Fibroblast of lung (primary cell): Measurements from ENCODE around the gene NCBP3. TPM values are rescaled to one million over a fixed set of nuclear protein-coding genes. Genes with fewer than 3 reads are reported as not detected.
A peak's percentile ranks its signal among the peaks of the same experiment; 100 is the strongest.

Experiments used
- DNase-seq, 2 donors: peaks; one replicate each; pipeline versions ENCODE4 v3.0.0 to v3.0.0-alpha.2; 2010; ENCODE audit warnings: low read depth in 2 of 2
- H2AFZ ChIP-seq: 2 replicates; pipeline ENCODE4 v1.5.1; 2012; ENCODE audit warnings: low read length, control low read depth, inconsistent platforms
- H3K27ac ChIP-seq: 2 replicates; pipeline ENCODE4 v1.5.1; 2011; ENCODE audit warnings: low read length, control low read depth; ENCODE audit not compliant: insufficient read depth
- H3K27me3 ChIP-seq: 2 replicates; pipeline ENCODE4 v1.5.1; 2011; ENCODE audit warnings: mild to moderate bottlenecking, low read length; ENCODE audit not compliant: control insufficient read depth, insufficient read depth
- H3K36me3 ChIP-seq: 2 replicates; pipeline ENCODE4 v1.5.1; 2011; ENCODE audit warnings: low read length; ENCODE audit not compliant: control insufficient read depth, insufficient read depth
- H3K4me1 ChIP-seq: 2 replicates; pipeline ENCODE4 v1.5.1; 2011; ENCODE audit warnings: low read length; ENCODE audit not compliant: control insufficient read depth, insufficient read depth; ENCODE audit errors: extremely low read depth
- H3K4me2 ChIP-seq: 2 replicates; pipeline ENCODE4 v1.5.1; 2011; ENCODE audit warnings: low read length, control low read depth; ENCODE audit not compliant: insufficient read depth; ENCODE audit errors: extremely low read depth
- H3K4me3 ChIP-seq, 4 experiments: fragments of 200-600 bp in 1 of 4; sonication (generic) in 1 of 4; replicated peaks in 1 of 4; 2 replicates each; pipeline ENCODE4 v1.5.1; 2011 to 2016; ENCODE audit warnings: low read length in 4 of 4, low read depth in 3 of 4, mild to moderate bottlenecking in 3 of 4, control low read depth in 2 of 4, inconsistent platforms in 1 of 4, mixed read lengths in 1 of 4; ENCODE audit not compliant: insufficient read depth in 1 of 4; ENCODE audit errors: control extremely low read depth in 1 of 4
- H3K79me2 ChIP-seq: 2 replicates; pipeline ENCODE4 v1.5.1; 2012; ENCODE audit warnings: mild to moderate bottlenecking, low read length, inconsistent platforms; ENCODE audit not compliant: control insufficient read depth, insufficient read depth
- H3K9ac ChIP-seq: 2 replicates; pipeline ENCODE4 v1.5.1; 2011; ENCODE audit warnings: mild to moderate bottlenecking, low read length, control low read depth; ENCODE audit not compliant: insufficient read depth
- H3K9me3 ChIP-seq: 2 replicates; pipeline ENCODE4 v1.5.1; 2012; ENCODE audit warnings: low read depth, low read length; ENCODE audit not compliant: control insufficient read depth, insufficient read depth
- H4K20me1 ChIP-seq: 2 replicates; pipeline ENCODE4 v1.5.1; 2011; ENCODE audit warnings: low read length; ENCODE audit not compliant: control insufficient read depth, insufficient read depth; ENCODE audit errors: extremely low read depth
- EZH2 ChIP-seq: IDR thresholded peaks from 2 replicates; pipeline ENCODE4 v1.5.1; 2012; ENCODE audit warnings: low read length, control low read depth, mild to moderate bottlenecking; ENCODE audit errors: missing control alignments
- polyA plus RNA-seq, 2 donors: library from polyadenylated mRNA; depleted of rRNA in 1 of 2; stranded (reverse) in 1 of 2; unstranded in 1 of 2; fragments of >200 nt; gene quantifications; 2 replicates each; pipeline ENCODE4 v1.2.1, GENCODE V29; 2011 to 2012; ENCODE audit warnings: missing spikeins in 1 of 2
- total RNA-seq: library from RNA; depleted of rRNA; stranded (reverse); fragments of >200 nt; gene quantifications from 2 replicates; pipeline ENCODE4 v1.2.1, GENCODE V29; 2014
- TF ChIP-seq, protein P1 (sequence below), 2 donors: IDR thresholded peaks in 1 of 2; conservative IDR thresholded peaks in 1 of 2; 1 replicate in 1 of 2; 2 replicates in 1 of 2; pipeline ENCODE4 v1.5.1; 2011 to 2012; ENCODE audit warnings: low read length in 2 of 2, control low read depth in 1 of 2, inconsistent platforms in 1 of 2, low read depth in 1 of 2, mild to moderate bottlenecking in 1 of 2

The NCBP3 gene
- total and polyA plus RNA-seq, 2 donors (not counting 1 experiment from before 2014, with no cell fraction given): 20.4 to 23.3 TPM

DNA sequence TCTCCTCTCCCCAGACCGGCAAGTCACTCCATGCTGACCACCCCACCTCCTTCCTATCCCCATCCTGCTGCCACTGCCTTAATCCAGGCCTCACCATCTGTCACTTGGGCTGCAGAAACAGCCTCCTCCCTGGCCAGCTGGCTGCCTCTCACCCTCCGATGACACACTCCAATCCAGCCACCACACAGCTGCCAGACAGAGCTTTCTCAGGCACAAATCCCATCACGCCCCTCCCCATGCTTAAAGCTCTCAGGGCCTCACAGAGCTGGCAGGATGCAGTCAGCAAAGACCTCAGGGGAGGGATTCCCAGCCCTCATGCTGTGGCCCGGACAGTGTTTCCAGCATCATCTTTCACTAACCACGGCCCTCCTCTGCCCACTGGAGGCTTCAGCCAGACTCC is 33.1 kb upstream of the NCBP3 start:
- TF ChIP-seq, protein P1, sequence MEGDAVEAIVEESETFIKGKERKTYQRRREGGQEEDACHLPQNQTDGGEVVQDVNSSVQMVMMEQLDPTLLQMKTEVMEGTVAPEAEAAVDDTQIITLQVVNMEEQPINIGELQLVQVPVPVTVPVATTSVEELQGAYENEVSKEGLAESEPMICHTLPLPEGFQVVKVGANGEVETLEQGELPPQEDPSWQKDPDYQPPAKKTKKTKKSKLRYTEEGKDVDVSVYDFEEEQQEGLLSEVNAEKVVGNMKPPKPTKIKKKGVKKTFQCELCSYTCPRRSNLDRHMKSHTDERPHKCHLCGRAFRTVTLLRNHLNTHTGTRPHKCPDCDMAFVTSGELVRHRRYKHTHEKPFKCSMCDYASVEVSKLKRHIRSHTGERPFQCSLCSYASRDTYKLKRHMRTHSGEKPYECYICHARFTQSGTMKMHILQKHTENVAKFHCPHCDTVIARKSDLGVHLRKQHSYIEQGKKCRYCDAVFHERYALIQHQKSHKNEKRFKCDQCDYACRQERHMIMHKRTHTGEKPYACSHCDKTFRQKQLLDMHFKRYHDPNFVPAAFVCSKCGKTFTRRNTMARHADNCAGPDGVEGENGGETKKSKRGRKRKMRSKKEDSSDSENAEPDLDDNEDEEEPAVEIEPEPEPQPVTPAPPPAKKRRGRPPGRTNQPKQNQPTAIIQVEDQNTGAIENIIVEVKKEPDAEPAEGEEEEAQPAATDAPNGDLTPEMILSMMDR (conservative IDR thresholded peaks at IDR 0.05 in 1 of 2, IDR thresholded peaks at IDR 0.05 in 1 of 2; ENCODE audit: low read depth in 1 of 2, low read length in 2 of 2): no peak
- no peak for TF ChIP-seq EZH2
- H3K79me2 ChIP-seq: no peaks in the 10 kb centered on the region
- no peak overlapping the region for H3K4me3 ChIP-seq
- peak; percentile 73 to 74 for DNase-seq
- H3K36me3 ChIP-seq: no peaks in the 10 kb centered on the region
- H3K4me2 ChIP-seq: no peak overlapping the region
- H3K9ac ChIP-seq: no peak overlapping the region
- H3K4me1 ChIP-seq: no peaks in the 10 kb centered on the region
- H3K27me3 ChIP-seq: no peaks in the 10 kb centered on the region
- no peaks in the 10 kb centered on the region for H3K9me3 ChIP-seq
- H4K20me1 ChIP-seq: no peaks in the 10 kb centered on the region
- H3K27ac ChIP-seq: no peak overlapping the region
- no peak overlapping the region for H2AFZ ChIP-seq

DNA sequence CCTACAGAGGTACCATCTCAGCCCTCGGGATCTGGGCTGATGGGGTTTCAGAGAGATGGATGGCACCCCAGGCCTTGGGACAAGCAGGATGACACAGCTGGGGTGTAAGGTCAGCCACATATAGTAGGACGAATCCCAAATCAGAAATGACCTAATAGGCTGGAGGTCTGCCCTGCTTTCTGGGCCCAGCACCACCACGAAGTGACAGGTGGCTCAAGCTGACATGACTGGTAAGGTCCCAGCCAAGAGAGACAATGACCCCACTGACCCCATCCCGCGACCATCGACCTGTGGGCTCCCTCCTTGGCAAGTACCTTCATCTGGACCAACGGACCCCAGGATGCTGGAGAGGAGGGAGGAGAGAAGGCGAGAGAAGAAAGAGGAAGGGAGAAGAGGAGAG is 31.2 kb upstream of the NCBP3 start:
- H2AFZ ChIP-seq: no peak overlapping the region
- H3K36me3 ChIP-seq: no peaks in the 10 kb centered on the region
- no peaks in the 10 kb centered on the region for H3K9me3 ChIP-seq
- H3K27me3 ChIP-seq: no peaks in the 10 kb centered on the region
- no peaks in the 10 kb centered on the region for H4K20me1 ChIP-seq
- DNase-seq: no peak
- no peak overlapping the region for H3K4me3 ChIP-seq
- H3K27ac ChIP-seq: no peak overlapping the region
- TF ChIP-seq, protein P1 (conservative IDR thresholded peaks at IDR 0.05 in 1 of 2, IDR thresholded peaks at IDR 0.05 in 1 of 2; ENCODE audit: low read depth in 1 of 2, low read length in 2 of 2): no peak
- no peak for TF ChIP-seq EZH2
- H3K9ac ChIP-seq: no peak overlapping the region
- no peaks in the 10 kb centered on the region for H3K79me2 ChIP-seq
- H3K4me2 ChIP-seq: no peak overlapping the region
- no peaks in the 10 kb centered on the region for H3K4me1 ChIP-seq

DNA sequence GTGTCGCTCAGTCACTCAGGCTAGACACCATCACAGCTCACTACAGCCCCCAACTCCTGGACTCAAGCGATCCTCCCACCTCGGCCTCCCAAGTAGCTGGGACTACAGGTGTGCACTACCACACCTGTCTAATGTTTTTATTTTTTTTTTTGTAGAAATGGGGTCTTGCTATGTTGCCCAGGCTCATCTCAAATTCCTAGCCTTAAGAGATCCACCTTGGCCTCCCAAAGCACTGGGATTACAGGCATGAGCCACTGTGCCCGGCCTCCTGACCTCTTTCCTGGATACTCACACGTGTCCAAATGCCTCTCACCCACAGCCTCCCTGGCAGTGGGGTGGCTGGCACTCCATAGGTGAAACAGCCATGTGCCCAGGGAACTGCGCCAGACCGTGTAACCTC is 29.3 kb upstream of the NCBP3 start:
- H3K4me3 ChIP-seq: no peak overlapping the region
- H2AFZ ChIP-seq: no peak overlapping the region
- H3K9me3 ChIP-seq: no peaks in the 10 kb centered on the region
- H3K79me2 ChIP-seq: no peaks in the 10 kb centered on the region
- DNase-seq: no peak
- no peak overlapping the region for H3K4me2 ChIP-seq
- H4K20me1 ChIP-seq: no peaks in the 10 kb centered on the region
- TF ChIP-seq, protein P1 (conservative IDR thresholded peaks at IDR 0.05 in 1 of 2, IDR thresholded peaks at IDR 0.05 in 1 of 2; ENCODE audit: low read depth in 1 of 2, low read length in 2 of 2): no peak
- no peak for TF ChIP-seq EZH2
- no peaks in the 10 kb centered on the region for H3K27me3 ChIP-seq
- H3K27ac ChIP-seq: no peak overlapping the region
- no peaks in the 10 kb centered on the region for H3K4me1 ChIP-seq
- H3K36me3 ChIP-seq: no peaks in the 10 kb centered on the region
- H3K9ac ChIP-seq: no peak overlapping the region
